GM23338 (cell line): ENCODE measurements around the gene BCAP29. TPM values are rescaled to one million over a fixed set of nuclear protein-coding genes. Genes with fewer than 3 reads are reported as not detected.

Source experiments
- ATAC-seq: fragments of 200-7000 bp; cut with Tn5 transposase; 3 replicates; pipeline ENCODE4 v1.9.1; 2020
- DNase-seq: peaks from one replicate; pipeline ENCODE4 v3.0.0-alpha.2; 2015; ENCODE audit warnings: low spot score
- H2AFZ ChIP-seq: fragments of 200-600 bp; sonication (generic); 2 replicates; pipeline ENCODE4 v1.8.0; 2016; ENCODE audit warnings: antibody characterized with exemption, mild to moderate bottlenecking, moderate library complexity
- H3F3A ChIP-seq: fragments of 200-600 bp; sonication (generic); replicated peaks from 2 replicates; pipeline ENCODE4 v1.8.0; 2017; ENCODE audit warnings: antibody characterized with exemption, mixed run types, low read depth
- H3K27ac ChIP-seq: fragments of 200-600 bp; sonication (generic); 2 replicates; pipeline ENCODE4 v1.6.1; 2016; ENCODE audit warnings: low read depth
- H3K27me3 ChIP-seq: fragments of 200-600 bp; sonication (generic); 2 replicates; pipeline ENCODE4 v1.8.0; 2016; ENCODE audit warnings: mild to moderate bottlenecking, mixed run types, moderate library complexity; ENCODE audit not compliant: insufficient read depth
- H3K36me3 ChIP-seq: fragments of 200-600 bp; sonication (generic); 2 replicates; pipeline ENCODE4 v1.8.0; 2016; ENCODE audit warnings: mild to moderate bottlenecking; ENCODE audit not compliant: insufficient read depth
- H3K4me1 ChIP-seq: fragments of 200-600 bp; sonication (generic); 2 replicates; pipeline ENCODE4 v1.8.0; 2016; ENCODE audit warnings: mild to moderate bottlenecking, moderate library complexity; ENCODE audit not compliant: insufficient read depth
- H3K4me2 ChIP-seq: fragments of 200-600 bp; sonication (generic); 2 replicates; pipeline ENCODE4 v1.7.1; 2017; ENCODE audit warnings: mixed run types
- H3K4me3 ChIP-seq: fragments of 200-600 bp; sonication (generic); 2 replicates; pipeline ENCODE4 v1.6.1; 2016; ENCODE audit warnings: mixed run types
- H3K79me2 ChIP-seq: fragments of 200-600 bp; sonication (generic); replicated peaks from 2 replicates; pipeline ENCODE4 v1.8.0; 2017; ENCODE audit warnings: mild to moderate bottlenecking; ENCODE audit not compliant: insufficient read depth
- H3K9me2 ChIP-seq: fragments of 200-600 bp; sonication (generic); 2 replicates; pipeline ENCODE4 v1.8.0; 2017; ENCODE audit not compliant: insufficient read depth
- H4K20me1 ChIP-seq: fragments of 200-600 bp; sonication (generic); replicated peaks from 2 replicates; pipeline ENCODE4 v1.8.0; 2017; ENCODE audit warnings: mild to moderate bottlenecking; ENCODE audit not compliant: insufficient read depth
- H3K27ac Mint-ChIP-seq: 2 replicates; pipeline ENCODE4 v1.8.0; 2020; ENCODE audit warnings: inconsistent platforms, mild to moderate bottlenecking, moderate library complexity, mixed read lengths
- H3K27me3 Mint-ChIP-seq: 3 replicates; pipeline ENCODE4 v1.8.0; 2022; ENCODE audit warnings: low read depth, mild to moderate bottlenecking, moderate library complexity, mixed read lengths, inconsistent platforms; ENCODE audit not compliant: insufficient read depth, poor library complexity
- H3K36me3 Mint-ChIP-seq: 3 replicates; pipeline ENCODE4 v1.8.0; 2021; ENCODE audit warnings: low read depth, mild to moderate bottlenecking, inconsistent platforms, moderate library complexity, mixed read lengths
- H3K4me1 Mint-ChIP-seq: 3 replicates; pipeline ENCODE4 v1.8.0; 2020; ENCODE audit warnings: mild to moderate bottlenecking, inconsistent platforms, mixed read lengths
- H3K4me3 Mint-ChIP-seq: 3 replicates; pipeline ENCODE4 v1.8.0; 2021; ENCODE audit warnings: moderate library complexity, mild to moderate bottlenecking, inconsistent platforms, mixed read lengths
- H3K9me3 Mint-ChIP-seq: 3 replicates; pipeline ENCODE4 v1.8.0; 2020; ENCODE audit warnings: moderate library complexity, mild to moderate bottlenecking, inconsistent platforms, mixed read lengths
- CREB1 ChIP-seq: fragments of 250-450 bp; sonication (Bioruptor Pico); IDR thresholded peaks from 2 replicates; pipeline ENCODE4 v1.5.0; 2020; ENCODE audit warnings: low read depth, mild to moderate bottlenecking, moderate library complexity
- EZH2 ChIP-seq: fragments of 200-600 bp; sonication (generic); IDR thresholded peaks from one replicate; pipeline ENCODE4 v1.8.0; 2017; ENCODE audit warnings: antibody characterized with exemption, mild to moderate bottlenecking, low read depth; ENCODE audit not compliant: unreplicated experiment
- EZH2phosphoT487 ChIP-seq: fragments of 200-600 bp; sonication (generic); IDR thresholded peaks from one replicate; pipeline ENCODE4 v1.8.1; 2018; ENCODE audit warnings: antibody characterized with exemption; ENCODE audit not compliant: unreplicated experiment
- JUNB ChIP-seq: IDR thresholded peaks from one replicate; pipeline ENCODE4 v1.6.1; 2016; ENCODE audit warnings: antibody characterized with exemption; ENCODE audit not compliant: unreplicated experiment
- NANOG ChIP-seq: IDR thresholded peaks from 2 replicates; pipeline ENCODE4 v1.6.1; 2016; ENCODE audit warnings: antibody characterized with exemption, borderline replicate concordance
- STAT1 ChIP-seq: IDR thresholded peaks from one replicate; pipeline ENCODE4 v1.6.1; 2016; ENCODE audit warnings: antibody characterized with exemption; ENCODE audit not compliant: unreplicated experiment
- ZNF114 ChIP-seq: fragments of 250-450 bp; sonication (Bioruptor Pico); IDR thresholded peaks from 2 replicates; pipeline ENCODE4 v1.5.0; 2020; ENCODE audit warnings: mild to moderate bottlenecking, moderate library complexity
- ZNF331 ChIP-seq: fragments of 250-450 bp; sonication (Bioruptor Pico); IDR thresholded peaks from 2 replicates; pipeline ENCODE4 v1.5.0; 2020; ENCODE audit warnings: low read depth, mild to moderate bottlenecking, moderate library complexity
- polyA plus RNA-seq: library from polyadenylated mRNA; unstranded; fragments of >200 nt; fragmentation: Nextera tagmentation; extraction: Ambion mirVana; gene quantifications from 2 replicates; pipeline ENCODE4 v1.2.1, GENCODE V29; 2016
- total RNA-seq: library from RNA; depleted of rRNA; stranded (reverse); fragments of >200 nt; shearing (Covaris generic); gene quantifications from 2 replicates; pipeline ENCODE4 v1.2.3, GENCODE V29; 2014
- TF ChIP-seq, protein P1 (sequence below): fragments of 250-450 bp; sonication (Bioruptor Pico); IDR thresholded peaks from 2 replicates; pipeline ENCODE4 v1.5.0; 2020; ENCODE audit warnings: mild to moderate bottlenecking, moderate library complexity
- TF ChIP-seq, protein P2 (sequence below): IDR thresholded peaks from one replicate; pipeline ENCODE4 v1.6.1; 2018; ENCODE audit warnings: antibody characterized with exemption; ENCODE audit not compliant: unreplicated experiment
- TF ChIP-seq, protein P3 (sequence below): IDR thresholded peaks from 2 replicates; pipeline ENCODE4 v1.6.1; 2016; ENCODE audit warnings: antibody characterized with exemption

BCAP29 gene
- total and polyA plus RNA-seq, 2 experiments from 2014 or later = 18.4 to 24.0 TPM

DNA sequence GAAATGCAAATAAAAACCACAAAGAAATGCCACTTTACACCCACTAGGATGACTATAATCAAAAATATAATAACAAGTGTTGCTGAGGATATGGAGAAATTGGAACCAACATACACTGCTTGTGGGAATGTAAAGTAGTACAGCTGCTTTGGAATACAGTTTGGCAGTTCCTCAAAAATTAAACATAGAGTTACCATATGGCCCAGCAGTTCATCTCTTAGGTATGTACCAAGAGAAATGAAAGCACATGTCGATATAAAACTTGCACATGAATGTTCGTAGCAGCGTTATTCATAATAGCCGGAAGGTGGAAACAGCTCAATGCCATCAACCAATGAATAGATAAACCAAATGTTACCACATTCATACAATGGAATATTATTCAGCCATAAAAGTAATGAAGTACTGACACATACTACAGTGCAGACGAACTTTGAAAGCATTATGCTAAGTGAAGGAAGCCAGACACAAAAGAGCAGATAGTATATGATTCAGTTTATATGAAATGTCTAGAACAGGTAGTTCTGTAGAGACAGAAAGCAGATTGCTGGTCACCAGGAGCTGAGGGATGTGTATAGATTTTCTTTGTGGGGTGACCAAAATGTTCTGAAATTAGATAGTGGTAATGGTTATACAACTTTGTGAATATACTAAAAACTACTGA lies 12.4 kb downstream of the BCAP29 start:
- Histone ChIP-seq H3K4me3 (no peak overlapping the region), H3K79me2 (no peaks in the 10 kb centered on the region), H3K36me3 (no peaks in the 10 kb centered on the region), H2AFZ (no peak overlapping the region), H3K4me1 (no peaks in the 10 kb centered on the region), H4K20me1 (no peaks in the 10 kb centered on the region; the same call in 1 of the 2 replicates), H3K4me2 (no peak overlapping the region), H3K27ac (no peak overlapping the region), H3K9me2 (no peaks in the 10 kb centered on the region), H3K27me3 (no peaks in the 10 kb centered on the region), H3F3A (no peaks in the 10 kb centered on the region)
- Mint-ChIP-seq H3K4me3 (no peak overlapping the region), H3K36me3 (peaks cover 12% of the 10 kb centered on the region), H3K27ac (no peak overlapping the region), H3K4me1 (peaks cover 6% of the 10 kb centered on the region), H3K9me3 (peaks cover 3% of the 10 kb centered on the region; the same call in 2 of the 3 replicates), H3K27me3 (peaks cover 3% of the 10 kb centered on the region)
- TF ChIP-seq CREB1 (CRISPR knock-in tag) (no peak), EZH2 (no peak), ZNF331 (CRISPR knock-in tag) (no peak)
- ATAC-seq = no peak
- no peak for DNase-seq

DNA sequence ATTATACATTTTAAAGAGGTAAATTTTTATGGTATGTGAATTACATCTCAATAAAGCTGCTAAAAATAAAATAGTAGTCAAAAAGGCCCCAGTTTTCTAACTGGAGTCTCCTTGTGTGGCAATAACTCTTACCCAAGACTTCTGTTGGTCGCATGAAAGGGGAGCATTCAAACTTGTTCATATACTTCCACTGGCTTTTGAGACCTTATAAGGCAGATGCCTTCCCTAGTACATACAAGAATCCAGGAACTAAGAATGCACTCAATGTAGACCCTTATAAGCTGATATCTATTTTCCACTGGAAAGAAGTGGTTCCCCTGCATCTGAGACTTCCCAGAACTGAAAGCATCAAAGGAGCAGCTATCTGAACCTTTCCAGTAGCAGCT lies 13.0 kb downstream of the BCAP29 start:
- Histone ChIP-seq H3F3A (no peaks in the 10 kb centered on the region), H3K4me2 (no peak overlapping the region), H3K4me3 (no peak overlapping the region), H3K9me2 (no peaks in the 10 kb centered on the region), H3K27ac (no peak overlapping the region), H2AFZ (no peak overlapping the region), H3K36me3 (no peaks in the 10 kb centered on the region), H3K27me3 (no peaks in the 10 kb centered on the region), H4K20me1 (no peaks in the 10 kb centered on the region; the same call in 1 of the 2 replicates), H3K79me2 (no peaks in the 10 kb centered on the region), H3K4me1 (no peaks in the 10 kb centered on the region)
- DNase-seq (no peak), ATAC-seq (no peak)
- Mint-ChIP-seq H3K27ac (no peak overlapping the region), H3K36me3 (peaks cover 12% of the 10 kb centered on the region), H3K4me3 (no peak overlapping the region), H3K4me1 (peaks cover 6% of the 10 kb centered on the region), H3K9me3 (peaks cover 3% of the 10 kb centered on the region; the same call in 2 of the 3 replicates), H3K27me3 (peaks cover 3% of the 10 kb centered on the region)
- TF ChIP-seq, protein P1, sequence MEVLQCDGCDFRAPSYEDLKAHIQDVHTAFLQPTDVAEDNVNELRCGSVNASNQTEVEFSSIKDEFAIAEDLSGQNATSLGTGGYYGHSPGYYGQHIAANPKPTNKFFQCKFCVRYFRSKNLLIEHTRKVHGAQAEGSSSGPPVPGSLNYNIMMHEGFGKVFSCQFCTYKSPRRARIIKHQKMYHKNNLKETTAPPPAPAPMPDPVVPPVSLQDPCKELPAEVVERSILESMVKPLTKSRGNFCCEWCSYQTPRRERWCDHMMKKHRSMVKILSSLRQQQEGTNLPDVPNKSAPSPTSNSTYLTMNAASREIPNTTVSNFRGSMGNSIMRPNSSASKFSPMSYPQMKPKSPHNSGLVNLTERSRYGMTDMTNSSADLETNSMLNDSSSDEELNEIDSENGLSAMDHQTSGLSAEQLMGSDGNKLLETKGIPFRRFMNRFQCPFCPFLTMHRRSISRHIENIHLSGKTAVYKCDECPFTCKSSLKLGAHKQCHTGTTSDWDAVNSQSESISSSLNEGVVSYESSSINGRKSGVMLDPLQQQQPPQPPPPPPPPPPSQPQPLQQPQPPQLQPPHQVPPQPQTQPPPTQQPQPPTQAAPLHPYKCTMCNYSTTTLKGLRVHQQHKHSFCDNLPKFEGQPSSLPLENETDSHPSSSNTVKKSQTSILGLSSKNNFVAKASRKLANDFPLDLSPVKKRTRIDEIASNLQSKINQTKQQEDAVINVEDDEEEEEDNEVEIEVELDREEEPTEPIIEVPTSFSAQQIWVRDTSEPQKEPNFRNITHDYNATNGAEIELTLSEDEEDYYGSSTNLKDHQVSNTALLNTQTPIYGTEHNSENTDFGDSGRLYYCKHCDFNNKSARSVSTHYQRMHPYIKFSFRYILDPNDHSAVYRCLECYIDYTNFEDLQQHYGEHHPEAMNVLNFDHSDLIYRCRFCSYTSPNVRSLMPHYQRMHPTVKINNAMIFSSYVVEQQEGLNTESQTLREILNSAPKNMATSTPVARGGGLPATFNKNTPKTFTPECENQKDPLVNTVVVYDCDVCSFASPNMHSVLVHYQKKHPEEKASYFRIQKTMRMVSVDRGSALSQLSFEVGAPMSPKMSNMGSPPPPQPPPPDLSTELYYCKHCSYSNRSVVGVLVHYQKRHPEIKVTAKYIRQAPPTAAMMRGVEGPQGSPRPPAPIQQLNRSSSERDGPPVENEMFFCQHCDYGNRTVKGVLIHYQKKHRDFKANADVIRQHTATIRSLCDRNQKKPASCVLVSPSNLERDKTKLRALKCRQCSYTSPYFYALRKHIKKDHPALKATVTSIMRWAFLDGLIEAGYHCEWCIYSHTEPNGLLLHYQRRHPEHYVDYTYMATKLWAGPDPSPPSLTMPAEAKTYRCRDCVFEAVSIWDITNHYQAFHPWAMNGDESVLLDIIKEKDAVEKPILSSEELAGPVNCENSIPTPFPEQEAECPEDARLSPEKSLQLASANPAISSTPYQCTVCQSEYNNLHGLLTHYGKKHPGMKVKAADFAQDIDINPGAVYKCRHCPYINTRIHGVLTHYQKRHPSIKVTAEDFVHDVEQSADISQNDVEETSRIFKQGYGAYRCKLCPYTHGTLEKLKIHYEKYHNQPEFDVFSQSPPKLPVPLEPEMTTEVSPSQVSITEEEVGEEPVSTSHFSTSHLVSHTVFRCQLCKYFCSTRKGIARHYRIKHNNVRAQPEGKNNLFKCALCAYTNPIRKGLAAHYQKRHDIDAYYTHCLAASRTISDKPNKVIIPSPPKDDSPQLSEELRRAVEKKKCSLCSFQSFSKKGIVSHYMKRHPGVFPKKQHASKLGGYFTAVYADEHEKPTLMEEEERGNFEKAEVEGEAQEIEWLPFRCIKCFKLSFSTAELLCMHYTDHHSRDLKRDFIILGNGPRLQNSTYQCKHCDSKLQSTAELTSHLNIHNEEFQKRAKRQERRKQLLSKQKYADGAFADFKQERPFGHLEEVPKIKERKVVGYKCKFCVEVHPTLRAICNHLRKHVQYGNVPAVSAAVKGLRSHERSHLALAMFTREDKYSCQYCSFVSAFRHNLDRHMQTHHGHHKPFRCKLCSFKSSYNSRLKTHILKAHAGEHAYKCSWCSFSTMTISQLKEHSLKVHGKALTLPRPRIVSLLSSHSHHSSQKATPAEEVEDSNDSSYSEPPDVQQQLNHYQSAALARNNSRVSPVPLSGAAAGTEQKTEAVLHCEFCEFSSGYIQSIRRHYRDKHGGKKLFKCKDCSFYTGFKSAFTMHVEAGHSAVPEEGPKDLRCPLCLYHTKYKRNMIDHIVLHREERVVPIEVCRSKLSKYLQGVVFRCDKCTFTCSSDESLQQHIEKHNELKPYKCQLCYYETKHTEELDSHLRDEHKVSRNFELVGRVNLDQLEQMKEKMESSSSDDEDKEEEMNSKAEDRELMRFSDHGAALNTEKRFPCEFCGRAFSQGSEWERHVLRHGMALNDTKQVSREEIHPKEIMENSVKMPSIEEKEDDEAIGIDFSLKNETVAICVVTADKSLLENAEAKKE (CRISPR knock-in tag) = no peak
- TF ChIP-seq NANOG = no peak
- no peak for TF ChIP-seq CREB1 (CRISPR knock-in tag)
- no peak for TF ChIP-seq EZH2phosphoT487
- TF ChIP-seq STAT1 = no peak
- TF ChIP-seq, protein P2, sequence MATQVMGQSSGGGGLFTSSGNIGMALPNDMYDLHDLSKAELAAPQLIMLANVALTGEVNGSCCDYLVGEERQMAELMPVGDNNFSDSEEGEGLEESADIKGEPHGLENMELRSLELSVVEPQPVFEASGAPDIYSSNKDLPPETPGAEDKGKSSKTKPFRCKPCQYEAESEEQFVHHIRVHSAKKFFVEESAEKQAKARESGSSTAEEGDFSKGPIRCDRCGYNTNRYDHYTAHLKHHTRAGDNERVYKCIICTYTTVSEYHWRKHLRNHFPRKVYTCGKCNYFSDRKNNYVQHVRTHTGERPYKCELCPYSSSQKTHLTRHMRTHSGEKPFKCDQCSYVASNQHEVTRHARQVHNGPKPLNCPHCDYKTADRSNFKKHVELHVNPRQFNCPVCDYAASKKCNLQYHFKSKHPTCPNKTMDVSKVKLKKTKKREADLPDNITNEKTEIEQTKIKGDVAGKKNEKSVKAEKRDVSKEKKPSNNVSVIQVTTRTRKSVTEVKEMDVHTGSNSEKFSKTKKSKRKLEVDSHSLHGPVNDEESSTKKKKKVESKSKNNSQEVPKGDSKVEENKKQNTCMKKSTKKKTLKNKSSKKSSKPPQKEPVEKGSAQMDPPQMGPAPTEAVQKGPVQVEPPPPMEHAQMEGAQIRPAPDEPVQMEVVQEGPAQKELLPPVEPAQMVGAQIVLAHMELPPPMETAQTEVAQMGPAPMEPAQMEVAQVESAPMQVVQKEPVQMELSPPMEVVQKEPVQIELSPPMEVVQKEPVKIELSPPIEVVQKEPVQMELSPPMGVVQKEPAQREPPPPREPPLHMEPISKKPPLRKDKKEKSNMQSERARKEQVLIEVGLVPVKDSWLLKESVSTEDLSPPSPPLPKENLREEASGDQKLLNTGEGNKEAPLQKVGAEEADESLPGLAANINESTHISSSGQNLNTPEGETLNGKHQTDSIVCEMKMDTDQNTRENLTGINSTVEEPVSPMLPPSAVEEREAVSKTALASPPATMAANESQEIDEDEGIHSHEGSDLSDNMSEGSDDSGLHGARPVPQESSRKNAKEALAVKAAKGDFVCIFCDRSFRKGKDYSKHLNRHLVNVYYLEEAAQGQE = no peak
- no peak for TF ChIP-seq ZNF114 (CRISPR knock-in tag)
- TF ChIP-seq, protein P3, sequence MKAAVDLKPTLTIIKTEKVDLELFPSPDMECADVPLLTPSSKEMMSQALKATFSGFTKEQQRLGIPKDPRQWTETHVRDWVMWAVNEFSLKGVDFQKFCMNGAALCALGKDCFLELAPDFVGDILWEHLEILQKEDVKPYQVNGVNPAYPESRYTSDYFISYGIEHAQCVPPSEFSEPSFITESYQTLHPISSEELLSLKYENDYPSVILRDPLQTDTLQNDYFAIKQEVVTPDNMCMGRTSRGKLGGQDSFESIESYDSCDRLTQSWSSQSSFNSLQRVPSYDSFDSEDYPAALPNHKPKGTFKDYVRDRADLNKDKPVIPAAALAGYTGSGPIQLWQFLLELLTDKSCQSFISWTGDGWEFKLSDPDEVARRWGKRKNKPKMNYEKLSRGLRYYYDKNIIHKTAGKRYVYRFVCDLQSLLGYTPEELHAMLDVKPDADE = no peak
- TF ChIP-seq ZNF331 (CRISPR knock-in tag) = no peak
- no peak for TF ChIP-seq JUNB
